Keratinocyte (primary cell): Measurements from ENCODE around the gene RFTN1. TPM values are rescaled to one million over a fixed set of nuclear protein-coding genes. Genes with fewer than 3 reads are reported as not detected.

Experiments
- DNase-seq: peaks from one replicate; pipeline ENCODE4 v3.0.0-alpha.2; 2011; ENCODE audit warnings: low read depth, missing footprints, low spot score
- FAIRE-seq: peaks from 2 replicates; lab custom pipeline; 2011; peaks lifted over from hg19 to GRCh38; lab: Jason Lieb, UNC
- H2AFZ ChIP-seq: 2 replicates; pipeline ENCODE4 v1.6.0; 2012; ENCODE audit warnings: low read length, control low read depth, inconsistent platforms; ENCODE audit not compliant: control insufficient read depth
- H3K27ac ChIP-seq: 2 replicates; pipeline ENCODE4 v1.5.1; 2011; ENCODE audit warnings: low read length; ENCODE audit not compliant: control insufficient read depth, insufficient read depth
- H3K27me3 ChIP-seq: 3 replicates; pipeline ENCODE4 v1.6.0; 2011; ENCODE audit warnings: low read length; ENCODE audit not compliant: control insufficient read depth, insufficient read depth; ENCODE audit errors: extremely low read depth
- H3K36me3 ChIP-seq, 2 experiments: 2 replicates in 1 of 2; 3 replicates in 1 of 2; pipeline ENCODE4 v1.5.1; 2011; ENCODE audit warnings: low read length in 2 of 2, mild to moderate bottlenecking in 1 of 2; ENCODE audit not compliant: control insufficient read depth in 2 of 2, insufficient read depth in 2 of 2; ENCODE audit errors: extremely low read depth in 1 of 2
- H3K4me1 ChIP-seq: 3 replicates; pipeline ENCODE4 v1.5.1; 2011; ENCODE audit warnings: low read length; ENCODE audit not compliant: control insufficient read depth, insufficient read depth; ENCODE audit errors: extremely low read depth
- H3K4me2 ChIP-seq: 3 replicates; pipeline ENCODE4 v1.6.0; 2011; ENCODE audit warnings: low read depth, low read length; ENCODE audit not compliant: control insufficient read depth, insufficient read depth; ENCODE audit errors: extremely low read depth
- H3K4me3 ChIP-seq, 3 experiments: fragments of 200-600 bp in 1 of 3; sonication (generic) in 1 of 3; 2 replicates in 2 of 3; 3 replicates in 1 of 3; pipeline ENCODE4 v1.5.1; 2011 to 2016; ENCODE audit warnings: low read length in 3 of 3, mild to moderate bottlenecking in 3 of 3, control low read depth in 2 of 3, inconsistent platforms in 1 of 3, low read depth in 1 of 3, mixed read lengths in 1 of 3, mixed run types in 1 of 3, moderate library complexity in 1 of 3; ENCODE audit not compliant: control insufficient read depth in 2 of 3, insufficient read depth in 2 of 3; ENCODE audit errors: extremely low read depth in 1 of 3
- H3K79me2 ChIP-seq: 2 replicates; pipeline ENCODE4 v1.6.0; 2012; ENCODE audit warnings: low read length; ENCODE audit not compliant: control insufficient read depth, insufficient read depth
- H3K9ac ChIP-seq: 3 replicates; pipeline ENCODE4 v1.6.0; 2011; ENCODE audit warnings: low read length; ENCODE audit not compliant: control insufficient read depth, insufficient read depth; ENCODE audit errors: extremely low read depth
- H3K9me1 ChIP-seq: 3 replicates; pipeline ENCODE4 v1.6.0; 2011; ENCODE audit warnings: low read length; ENCODE audit not compliant: control insufficient read depth, insufficient read depth; ENCODE audit errors: extremely low read depth
- H3K9me3 ChIP-seq: 2 replicates; pipeline ENCODE4 v1.5.1; 2012; ENCODE audit warnings: low read depth, low read length; ENCODE audit not compliant: control insufficient read depth
- H4K20me1 ChIP-seq: 3 replicates; pipeline ENCODE4 v1.6.0; 2011; ENCODE audit warnings: low read length; ENCODE audit not compliant: control insufficient read depth, insufficient read depth; ENCODE audit errors: extremely low read depth
- EZH2 ChIP-seq: IDR thresholded peaks from one replicate; pipeline ENCODE4 v1.6.1; 2012; ENCODE audit warnings: inconsistent platforms, mild to moderate bottlenecking, low read length, moderate library complexity
- dilution Hi-C: fragments of 300-500 bp; cut with MboI; formaldehyde crosslinking; loops from one replicate; pipeline ENCODE4 v1.7.0; 2020; ENCODE audit warnings: low sequenced_read_pairs; ENCODE audit not compliant: extremely low pct_ligation_motif_present
- polyA plus RNA-seq, 5 experiments: library from polyadenylated mRNA; depleted of rRNA in 3 of 5; stranded (reverse) in 3 of 5; stranded (forward) in 1 of 5; unstranded in 1 of 5; fragments of >200 nt; gene quantifications; 1 replicate in 1 of 5; 2 replicates in 3 of 5; 3 replicates in 1 of 5; pipeline versions ENCODE4 v1.2.1 to v1.2.3, GENCODE V29; 2011 to 2012; ENCODE audit warnings: missing spikeins in 2 of 5, low read depth in 1 of 5, low replicate concordance in 1 of 5
- TF ChIP-seq, protein P1 (sequence below), 3 experiments: IDR thresholded peaks in 1 of 3; conservative IDR thresholded peaks in 1 of 3; optimal IDR thresholded peaks in 1 of 3; 2 replicates in 2 of 3; 3 replicates in 1 of 3; pipeline versions ENCODE3 to v1.5.1; 2011; ENCODE audit warnings: low read length in 3 of 3, mild to moderate bottlenecking in 3 of 3, moderate library complexity in 2 of 3, control low read depth in 1 of 3, inconsistent platforms in 1 of 3; ENCODE audit not compliant: insufficient read depth in 2 of 3; ENCODE audit errors: extremely low read depth in 1 of 3

RFTN1 gene
- polyA plus RNA-seq, 1 donor (not counting 4 experiments of a cell fraction or from before 2014, with no cell fraction given), result 18.0 TPM

- H3K4me2 ChIP-seq, result no peak overlapping the region
- H2AFZ ChIP-seq, result no peak overlapping the region
- no peaks in the 10 kb centered on the region for H3K27me3 ChIP-seq
- TF ChIP-seq, protein P1, sequence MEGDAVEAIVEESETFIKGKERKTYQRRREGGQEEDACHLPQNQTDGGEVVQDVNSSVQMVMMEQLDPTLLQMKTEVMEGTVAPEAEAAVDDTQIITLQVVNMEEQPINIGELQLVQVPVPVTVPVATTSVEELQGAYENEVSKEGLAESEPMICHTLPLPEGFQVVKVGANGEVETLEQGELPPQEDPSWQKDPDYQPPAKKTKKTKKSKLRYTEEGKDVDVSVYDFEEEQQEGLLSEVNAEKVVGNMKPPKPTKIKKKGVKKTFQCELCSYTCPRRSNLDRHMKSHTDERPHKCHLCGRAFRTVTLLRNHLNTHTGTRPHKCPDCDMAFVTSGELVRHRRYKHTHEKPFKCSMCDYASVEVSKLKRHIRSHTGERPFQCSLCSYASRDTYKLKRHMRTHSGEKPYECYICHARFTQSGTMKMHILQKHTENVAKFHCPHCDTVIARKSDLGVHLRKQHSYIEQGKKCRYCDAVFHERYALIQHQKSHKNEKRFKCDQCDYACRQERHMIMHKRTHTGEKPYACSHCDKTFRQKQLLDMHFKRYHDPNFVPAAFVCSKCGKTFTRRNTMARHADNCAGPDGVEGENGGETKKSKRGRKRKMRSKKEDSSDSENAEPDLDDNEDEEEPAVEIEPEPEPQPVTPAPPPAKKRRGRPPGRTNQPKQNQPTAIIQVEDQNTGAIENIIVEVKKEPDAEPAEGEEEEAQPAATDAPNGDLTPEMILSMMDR (optimal IDR thresholded peaks at IDR 0.05 in 1 of 3, IDR thresholded peaks at IDR 0.05 in 1 of 3, conservative IDR thresholded peaks at IDR 0.05 in 1 of 3; ENCODE audit: extremely low read depth in 1 of 3, insufficient read depth in 2 of 3, low read length in 3 of 3), result no peak
- no peak for TF ChIP-seq EZH2
- H3K4me1 ChIP-seq, result peaks cover 15% of the 10 kb centered on the region
- no peak overlapping the region for H3K9ac ChIP-seq
- H3K36me3 ChIP-seq, result peaks cover 0 to under 1% of the 10 kb centered on the region in 2 experiments
- H3K9me1 ChIP-seq, result no peaks in the 10 kb centered on the region
- no peak overlapping the region for H3K4me3 ChIP-seq
- H4K20me1 ChIP-seq, result no peaks in the 10 kb centered on the region
- H3K79me2 ChIP-seq, result no peaks in the 10 kb centered on the region
- FAIRE-seq (no peak), DNase-seq (no peak)
- no peak overlapping the region for H3K27ac ChIP-seq
- dilution Hi-C loops, result no loop called here
- H3K9me3 ChIP-seq, result no peaks in the 10 kb centered on the region
Observed at GRCh38 chr3:16484216-16484615, 29.3 kb downstream of the RFTN1 start.

- H3K4me3 ChIP-seq, result no peak overlapping the region
Observed at GRCh38 chr3:16482770-16483531, 30.5 kb downstream of the RFTN1 start.

More at GRCh38 chr3:16482770-16483531, 30.5 kb downstream of the RFTN1 start:
- dilution Hi-C loops, result no loop called here
- FAIRE-seq, result no peak
- peaks cover 20% of the 10 kb centered on the region for H3K4me1 ChIP-seq
- H3K36me3 ChIP-seq, result no peaks in the 10 kb centered on the region
- H2AFZ ChIP-seq, result no peak overlapping the region
- H3K4me2 ChIP-seq, result no peak overlapping the region
- no peak overlapping the region for H3K9ac ChIP-seq
- H3K79me2 ChIP-seq, result no peaks in the 10 kb centered on the region
- DNase-seq, result no peak
- H3K9me3 ChIP-seq, result no peaks in the 10 kb centered on the region
- no peak overlapping the region for H3K27ac ChIP-seq
- no peaks in the 10 kb centered on the region for H4K20me1 ChIP-seq
- no peaks in the 10 kb centered on the region for H3K27me3 ChIP-seq
- TF ChIP-seq, protein P1 (optimal IDR thresholded peaks at IDR 0.05 in 1 of 3, IDR thresholded peaks at IDR 0.05 in 1 of 3, conservative IDR thresholded peaks at IDR 0.05 in 1 of 3; ENCODE audit: extremely low read depth in 1 of 3, insufficient read depth in 2 of 3, low read length in 3 of 3), result no peak
- TF ChIP-seq EZH2, result no peak
- no peaks in the 10 kb centered on the region for H3K9me1 ChIP-seq
